Putamen (tissue), 1 donor: ENCODE measurements around the gene CCDC30.

Experiments
- DNase-seq: peaks from one replicate; pipeline ENCODE4 v3.0.0-alpha.2; 2016; ENCODE audit warnings: low spot score

The CCDC30 gene

GRCh38 chr1:42462828-42463763, at the start of gene CCDC30:
Gene CCDC30, plus strand, starts transcription at chr1:42463286. Its CDS starts 17,266 bp downstream, at chr1:42480552.
- DNase-seq, result peak; percentile 96

- no peak for DNase-seq
These were observed 48.3 kb upstream of the CCDC30 start for GRCh38 chr1:42414551-42415496.

GRCh38 chr1:42417166-42417565, 45.9 kb upstream of the CCDC30 start:
- no peak for DNase-seq

- DNase-seq, result peak; percentile 49
These were observed 44.6 kb upstream of the CCDC30 start for GRCh38 chr1:42418516-42418915.

GRCh38 chr1:42419126-42419821, 43.8 kb upstream of the CCDC30 start:
- DNase-seq, result no peak

- DNase-seq, result peak; percentile 66
These were observed 43.0 kb upstream of the CCDC30 start for GRCh38 chr1:42420121-42420520.

GRCh38 chr1:42420911-42421585, 42.0 kb upstream of the CCDC30 start:
- DNase-seq, result peak; percentile 55

GRCh38 chr1:42422737-42423136, 40.3 kb upstream of the CCDC30 start:
- peak; percentile 69 for DNase-seq

GRCh38 chr1:42423681-42424080, 39.4 kb upstream of the CCDC30 start:
- no peak for DNase-seq

GRCh38 chr1:42424201-42424600, 38.9 kb upstream of the CCDC30 start:
- no peak for DNase-seq

GRCh38 chr1:42427240-42427639, 35.8 kb upstream of the CCDC30 start:
- DNase-seq, result no peak

- no peak for DNase-seq
These were observed 33.5 kb upstream of the CCDC30 start for GRCh38 chr1:42429603-42430002.

GRCh38 chr1:42430286-42431135, 32.6 kb upstream of the CCDC30 start:
- DNase-seq, result no peak

- no peak for DNase-seq
These were observed 31.6 kb upstream of the CCDC30 start for GRCh38 chr1:42431514-42431913.

GRCh38 chr1:42432714-42433113, 30.4 kb upstream of the CCDC30 start:
- DNase-seq, result no peak

- DNase-seq, result no peak
These were observed 29.7 kb upstream of the CCDC30 start for GRCh38 chr1:42433369-42433768.

GRCh38 chr1:42434340-42434739, 28.7 kb upstream of the CCDC30 start:
- no peak for DNase-seq

- DNase-seq, result no peak
These were observed 23.1 kb upstream of the CCDC30 start for GRCh38 chr1:42439940-42440339.

- DNase-seq, result no peak
These were observed 20.4 kb upstream of the CCDC30 start for GRCh38 chr1:42442662-42443061.

- no peak for DNase-seq
These were observed 13.8 kb upstream of the CCDC30 start for GRCh38 chr1:42449256-42449655.
